ENCODE results near the gene PCNX2. TPM values are rescaled to one million over a fixed set of nuclear protein-coding genes. Genes with fewer than 3 reads are reported as not detected.
A peak's percentile ranks its signal among the peaks of the same experiment; 100 is the strongest.

Gene PCNX2
- total RNA-seq, 8 experiments from 2014 or later, result 3.6 to 40.8 (median 27.9) TPM

GRCh38 chr1:232966663-232967062 is 328.9 kb downstream of the PCNX2 start:
- Histone ChIP-seq H3K4me3 (no peak overlapping the region), H3K27ac (no peak overlapping the region), H3K4me1 (replicated peaks in 1 of 2) (no peaks in the 10 kb centered on the region)
- in situ Hi-C loops (cut with MboI; ENCODE audit: low pct_unique_long_range_greater_than_20kb in 2 of 9, low sequenced_read_pairs in 9 of 9, unreplicated experiment in 9 of 9), result loop anchor here in 4 of 9 experiments (25.0 kb wide), 1 partner anchor 329 kb away; the partner anchor contains the start of gene SIPA1L2 (in 4 of the 4)
- WGBS, 10 experiments, result 82 to 100% (median 96%) methylated on average over 1 to 4 of the region's 4 CpGs; no CpG with 5 or more reads in 4 of the 10 experiments
- ATAC-seq (replicated peaks in 6 of 8), result peak in 3 of 8 experiments; percentile 35 to 83 (median 39)

DNA sequence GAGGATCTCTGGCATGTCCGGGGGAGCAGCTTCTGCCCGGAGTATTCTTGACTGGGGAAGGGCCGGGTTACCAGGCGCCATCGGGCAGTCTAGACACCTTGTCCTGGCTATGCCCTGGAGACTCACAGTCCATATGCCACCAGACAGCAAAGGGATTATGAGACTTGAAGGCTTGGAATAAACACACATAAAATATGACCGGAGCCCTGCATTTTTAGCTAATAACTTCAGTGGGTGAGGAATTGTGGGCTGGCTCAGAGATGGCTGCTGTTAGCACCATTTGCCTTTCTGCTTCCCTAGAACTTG is 329.7 kb downstream of the PCNX2 start:
- H3K27ac ChIP-seq, result no peak overlapping the region
- peak in 1 of 8 experiments; percentile 23 for ATAC-seq (replicated peaks in 6 of 8)
- H3K4me1 ChIP-seq (replicated peaks in 1 of 2), result no peaks in the 10 kb centered on the region
- in situ Hi-C loops (cut with MboI; ENCODE audit: low pct_unique_long_range_greater_than_20kb in 2 of 9, low sequenced_read_pairs in 9 of 9, unreplicated experiment in 9 of 9), result loop anchor here in 4 of 9 experiments (25.0 kb wide), 1 partner anchor 329 kb away; the partner anchor contains the start of gene SIPA1L2 (in 4 of the 4)
- H3K4me3 ChIP-seq, result no peak overlapping the region
- WGBS, 10 experiments, result 0 to 100% (median 94%) methylated on average over 1 to 6 of the region's 6 CpGs; no CpG with 5 or more reads in 3 of the 10 experiments

DNA sequence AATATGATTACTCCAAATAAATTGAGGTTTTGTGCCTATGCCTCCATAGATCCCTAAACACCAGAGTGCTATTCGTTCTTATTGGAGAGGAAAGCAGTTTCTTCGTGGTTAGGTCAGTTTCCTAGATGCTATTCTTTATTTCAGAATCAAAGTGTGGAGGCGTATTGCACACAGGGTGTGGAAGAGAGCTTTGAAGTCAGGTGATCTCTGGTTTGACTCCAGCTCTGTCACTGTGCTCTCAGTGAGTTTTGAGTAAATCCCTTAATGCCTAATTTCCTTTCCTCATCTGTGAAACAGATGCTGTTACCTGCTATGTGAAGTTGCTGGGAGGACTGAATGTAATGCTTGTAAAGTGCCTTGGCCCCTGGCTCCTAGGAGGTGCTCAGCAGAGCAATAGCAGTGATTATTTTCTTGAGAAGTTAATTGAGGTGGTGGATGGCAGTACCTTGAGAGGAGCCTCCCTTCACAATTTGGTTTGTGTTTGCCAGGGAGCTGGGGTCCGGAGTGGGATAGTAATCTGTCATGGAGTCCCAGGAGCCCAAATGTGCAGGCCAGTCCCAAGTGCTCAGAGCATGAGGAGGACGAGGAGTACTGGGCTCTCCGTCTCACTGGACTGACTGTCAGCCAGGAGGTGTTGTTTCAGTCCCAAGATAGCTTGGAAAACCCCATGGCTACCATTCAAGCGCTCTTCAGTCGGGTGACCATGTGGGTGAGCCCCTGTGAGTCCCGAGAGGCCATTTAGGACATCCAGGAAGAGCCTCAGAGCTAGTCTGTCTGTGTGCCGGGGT is 330.2 kb downstream of the PCNX2 start:
- in situ Hi-C loops (cut with MboI; ENCODE audit: low pct_unique_long_range_greater_than_20kb in 2 of 9, low sequenced_read_pairs in 9 of 9, unreplicated experiment in 9 of 9), result loop anchor here in 4 of 9 experiments (25.0 kb wide), 1 partner anchor 328 kb away; the partner anchor contains the start of gene SIPA1L2 (in 4 of the 4)
- Histone ChIP-seq H3K4me1 (replicated peaks in 1 of 2) (no peaks in the 10 kb centered on the region), H3K27ac (no peak overlapping the region), H3K4me3 (no peak overlapping the region)
- ATAC-seq (replicated peaks in 6 of 8), result peak in 1 of 8 experiments; percentile 35
- 50 to 100% (median 88%) methylated on average over 1 to 9 of the region's 10 CpGs; no CpG with 5 or more reads in 2 of the 10 experiments for WGBS, 10 experiments

GRCh38 chr1:232964601-232965000 is 330.9 kb downstream of the PCNX2 start:
- no peak overlapping the region for H3K4me3 ChIP-seq
- in situ Hi-C loops (cut with MboI; ENCODE audit: low pct_unique_long_range_greater_than_20kb in 2 of 9, low sequenced_read_pairs in 9 of 9, unreplicated experiment in 9 of 9), result loop anchor here in 4 of 9 experiments (25.0 kb wide), 1 partner anchor 327 kb away; the partner anchor contains the start of gene SIPA1L2 (in 4 of the 4)
- no peak for ATAC-seq (replicated peaks in 6 of 8)
- 93 to 100% (median 97%) methylated on average over 1 to 4 of the region's 4 CpGs; no CpG with 5 or more reads in 1 of the 10 experiments for WGBS, 10 experiments
- no peak overlapping the region for H3K27ac ChIP-seq
- no peaks in the 10 kb centered on the region for H3K4me1 ChIP-seq (replicated peaks in 1 of 2)

- no peak overlapping the region for H3K27ac ChIP-seq
- H3K4me3 ChIP-seq, result no peak overlapping the region
- ATAC-seq (replicated peaks in 6 of 8), result peak in 1 of 8 experiments; percentile 26
- 54 to 95% (median 92%) methylated on average over 3 to 10 of the region's 10 CpGs for WGBS, 10 experiments
- H3K4me1 ChIP-seq (replicated peaks in 1 of 2), result no peaks in the 10 kb centered on the region
- in situ Hi-C loops (cut with MboI; ENCODE audit: low pct_unique_long_range_greater_than_20kb in 2 of 9, low sequenced_read_pairs in 9 of 9, unreplicated experiment in 9 of 9), result loop anchor here in 4 of 9 experiments (25.0 kb wide), 1 partner anchor 326 kb away; the partner anchor contains the start of gene SIPA1L2 (in 4 of the 4)
Measured at GRCh38 chr1:232962761-232963745, 332.5 kb downstream of the PCNX2 start.

GRCh38 chr1:232958067-232958466 is 337.5 kb downstream of the PCNX2 start:
- WGBS, 10 experiments, result 88 to 100% (median 100%) methylated on average over 1 of the region's 1 CpG; no CpG with 5 or more reads in 3 of the 10 experiments
- Histone ChIP-seq H3K4me1 (replicated peaks in 1 of 2) (peaks cover 6 to 8% of the 10 kb centered on the region in 2 donors), H3K4me3 (no peak overlapping the region), H3K27ac (no peak overlapping the region)
- no peak for ATAC-seq (replicated peaks in 6 of 8)
- in situ Hi-C loops (cut with MboI; ENCODE audit: low pct_unique_long_range_greater_than_20kb in 2 of 9, low sequenced_read_pairs in 9 of 9, unreplicated experiment in 9 of 9), result loop anchor here in 4 of 9 experiments (25.0 kb wide), 1 partner anchor 321 kb away; the partner anchor contains the start of gene SIPA1L2 (in 4 of the 4)

- ATAC-seq (replicated peaks in 6 of 8), result no peak
- in situ Hi-C loops (cut with MboI; ENCODE audit: low pct_unique_long_range_greater_than_20kb in 2 of 9, low sequenced_read_pairs in 9 of 9, unreplicated experiment in 9 of 9), result loop anchor here in 4 of 9 experiments (25.0 kb wide), 1 partner anchor 319 kb away; the partner anchor contains the start of gene SIPA1L2 (in 4 of the 4)
Measured at GRCh38 chr1:232956081-232956480, 339.4 kb downstream of the PCNX2 start.

GRCh38 chr1:232954594-232955365 is 340.7 kb downstream of the PCNX2 start:
- Histone ChIP-seq H3K27ac (no peak overlapping the region), H3K4me3 (no peak overlapping the region), H3K4me1 (replicated peaks in 1 of 2) (peaks cover 24 to 26% of the 10 kb centered on the region in 2 donors)
- in situ Hi-C loops (cut with MboI; ENCODE audit: low pct_unique_long_range_greater_than_20kb in 2 of 9, low sequenced_read_pairs in 9 of 9, unreplicated experiment in 9 of 9), result loop anchor here in 4 of 9 experiments (25.0 kb wide), 1 partner anchor 317 kb away; the partner anchor contains the start of gene SIPA1L2 (in 4 of the 4)
- 55 to 100% (median 94%) methylated on average over 2 to 4 of the region's 4 CpGs for WGBS, 10 experiments
- no peak for ATAC-seq (replicated peaks in 6 of 8)

More at GRCh38 chr1:232956081-232956480, 339.4 kb downstream of the PCNX2 start:
- no peak overlapping the region for H3K4me3 ChIP-seq
- WGBS, 10 experiments, result 77 to 100% (median 95%) methylated on average over 3 to 6 of the region's 6 CpGs; no CpG with 5 or more reads in 2 of the 10 experiments
- no peak overlapping the region for H3K27ac ChIP-seq
- H3K4me1 ChIP-seq (replicated peaks in 1 of 2), result peaks cover 22 to 25% of the 10 kb centered on the region in 2 donors

DNA sequence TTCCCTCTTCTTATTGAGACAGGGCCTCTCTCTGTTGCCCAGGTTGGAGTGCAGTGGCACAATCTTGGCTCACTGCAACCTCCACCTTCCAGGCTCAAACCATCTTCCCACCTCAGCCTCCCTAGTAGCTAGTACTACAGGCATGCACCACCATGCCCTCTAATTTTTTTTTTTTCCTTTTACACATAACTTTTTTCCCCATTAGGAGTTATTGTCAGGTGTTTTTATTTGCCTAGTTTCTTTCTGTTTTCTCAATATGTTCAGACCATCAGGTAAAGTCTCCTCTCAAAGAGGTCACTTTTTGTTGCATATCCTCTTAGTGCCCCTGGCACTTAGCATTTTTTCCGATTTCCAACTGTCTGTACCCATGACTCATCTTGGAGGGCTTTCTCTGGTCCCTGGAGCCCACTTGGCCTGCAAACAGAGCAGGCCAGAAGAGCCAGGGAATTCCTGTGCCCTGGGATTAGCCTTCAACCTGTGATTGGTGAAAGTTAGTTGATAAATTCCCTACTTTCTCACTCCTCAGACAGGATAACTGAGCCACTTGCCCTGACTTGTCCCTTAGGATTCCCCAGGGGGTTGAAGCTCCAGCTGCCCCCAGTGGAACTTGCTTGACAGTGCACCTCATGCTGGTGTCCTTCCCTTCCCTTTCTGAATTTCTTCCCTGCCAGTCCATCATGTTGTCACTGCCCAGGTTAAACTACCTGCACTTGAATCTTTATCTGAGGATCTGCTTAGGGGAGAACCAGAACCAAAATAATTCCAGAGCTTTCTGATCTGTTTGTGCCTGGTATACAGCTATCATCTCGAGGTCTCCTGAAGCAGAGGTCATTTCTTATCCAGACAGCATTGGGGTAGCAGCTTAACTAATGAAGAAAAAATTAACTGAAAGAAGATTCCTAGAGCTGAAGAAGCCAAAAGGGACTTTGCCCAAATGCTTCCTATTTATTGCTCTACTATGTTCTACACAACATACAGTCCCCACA is 342.7 kb downstream of the PCNX2 start:
- 0 to 100% (median 88%) methylated on average over 1 to 2 of the region's 2 CpGs; no CpG with 5 or more reads in 1 of the 10 experiments for WGBS, 10 experiments
- ATAC-seq (replicated peaks in 6 of 8), result peak in 7 of 8 experiments; percentile 21 to 71 (median 36)
- H3K4me1 ChIP-seq (replicated peaks in 1 of 2), result peaks cover 27 to 30% of the 10 kb centered on the region in 2 donors
- no peak overlapping the region for H3K27ac ChIP-seq
- no peak overlapping the region for H3K4me3 ChIP-seq
- in situ Hi-C loops (cut with MboI; ENCODE audit: low pct_unique_long_range_greater_than_20kb in 2 of 9, low sequenced_read_pairs in 9 of 9, unreplicated experiment in 9 of 9), result loop anchor here in 4 of 9 experiments (25.0 kb wide), 1 partner anchor 316 kb away; the partner anchor contains the start of gene SIPA1L2 (in 4 of the 4)

DNA sequence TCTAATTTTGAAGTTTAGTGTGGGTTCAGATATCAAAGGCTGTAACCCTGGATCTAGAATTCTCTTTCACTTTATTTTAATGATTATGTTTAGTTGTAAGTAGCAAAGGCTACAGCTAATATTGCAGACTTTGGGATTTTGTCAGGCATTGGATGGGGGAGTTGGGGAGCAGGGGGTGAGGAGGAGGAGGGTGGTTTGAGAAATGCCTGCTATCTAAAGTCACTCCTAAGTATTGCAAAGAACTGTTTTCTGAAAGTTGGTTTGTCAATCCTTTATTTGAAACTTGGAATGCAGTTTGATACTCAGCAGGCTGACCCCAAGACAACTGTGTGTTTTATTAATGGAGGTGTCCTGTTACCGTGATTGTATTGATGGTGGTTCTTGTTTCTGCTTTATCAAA is 343.9 kb downstream of the PCNX2 start:
- in situ Hi-C loops (cut with MboI; ENCODE audit: low pct_unique_long_range_greater_than_20kb in 2 of 9, low sequenced_read_pairs in 9 of 9, unreplicated experiment in 9 of 9), result loop anchor here in 4 of 9 experiments (25.0 kb wide), 1 partner anchor 314 kb away; the partner anchor contains the start of gene SIPA1L2 (in 4 of the 4)
- Histone ChIP-seq H3K27ac (no peak overlapping the region), H3K4me1 (replicated peaks in 1 of 2) (peaks cover 27 to 30% of the 10 kb centered on the region in 2 donors), H3K4me3 (peak overlapping the region; percentile 66 to 97 (median 88))
- WGBS, 10 experiments, result 33 to 100% (median 63%) methylated on average over 1 of the region's 1 CpG; no CpG with 5 or more reads in 6 of the 10 experiments
- ATAC-seq (replicated peaks in 6 of 8), result no peak

Measured in motor neuron (in vitro differentiated cells).